ENCODE results near the gene PAFAH1B1. TPM values are rescaled to one million over a fixed set of nuclear protein-coding genes. Genes with fewer than 3 reads are reported as not detected.

Gene PAFAH1B1
- total RNA-seq, 1 experiment from 2014 or later: 114 TPM

- no peak for TF ChIP-seq ZNF263 (CRISPR knock-in tag; IDR thresholded peaks at IDR 0.05; ENCODE audit: low read depth)
- TF ChIP-seq JUN (CRISPR knock-in tag; IDR thresholded peaks at IDR 0.05): no peak
- no peak for TF ChIP-seq ZNF232 (CRISPR knock-in tag; IDR thresholded peaks at IDR 0.05)
- Mint-ChIP-seq H3K27me3 (ENCODE audit: low read depth) (no peaks in the 10 kb centered on the region), H3K27ac (peak overlapping the region; percentile 57; the same call in 1 of the 2 replicates), H3K9me3 (no peaks in the 10 kb centered on the region), H3K36me3 (peaks cover 14% of the 10 kb centered on the region), H3K4me3 (no peak overlapping the region), H3K4me1 (peaks cover 27% of the 10 kb centered on the region)
- ChIA-PET CTCF (interaction anchor here (0.6 to 1.0 kb wide), 4 partner anchors 17 to 322 kb away, joined by 3 to 4 read pairs (median 4); no protein-coding TSS in a partner anchor), POLR2A (no interaction called here)
- DNase-seq (ENCODE audit: low spot score): peak; percentile 12
- ATAC-seq: no peak
Measured at GRCh38 chr17:2704031-2704889, 110.8 kb downstream of the PAFAH1B1 start.

DNA sequence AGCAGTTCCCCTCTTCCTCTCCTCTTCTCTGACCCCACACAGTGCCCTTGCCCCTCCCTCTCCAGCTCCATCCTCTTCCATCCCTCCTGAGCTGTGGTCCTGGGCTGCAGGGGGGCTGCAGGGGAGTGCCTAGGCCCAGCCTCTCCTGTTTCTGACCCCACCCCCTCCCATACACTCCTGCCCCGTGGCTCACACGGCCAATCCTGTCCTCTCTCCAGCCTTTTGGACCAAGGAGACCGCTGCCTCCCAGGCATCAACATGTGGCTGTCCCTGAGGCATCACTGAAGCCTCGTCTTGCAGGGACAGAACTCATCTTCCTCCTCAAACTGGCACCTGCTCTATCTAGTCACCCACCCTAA is 111.4 kb downstream of the PAFAH1B1 start:
- ChIA-PET CTCF (interaction anchor here (0.6 to 1.0 kb wide), 4 partner anchors 16 to 322 kb away, joined by 3 to 4 read pairs (median 4); no protein-coding TSS in a partner anchor), POLR2A (no interaction called here)
- Mint-ChIP-seq H3K27ac (peak overlapping the region; percentile 57; the same call in 1 of the 2 replicates), H3K36me3 (peaks cover 13% of the 10 kb centered on the region), H3K4me3 (no peak overlapping the region), H3K4me1 (peaks cover 33% of the 10 kb centered on the region), H3K9me3 (no peaks in the 10 kb centered on the region), H3K27me3 (ENCODE audit: low read depth) (no peaks in the 10 kb centered on the region)
- TF ChIP-seq, protein P1, sequence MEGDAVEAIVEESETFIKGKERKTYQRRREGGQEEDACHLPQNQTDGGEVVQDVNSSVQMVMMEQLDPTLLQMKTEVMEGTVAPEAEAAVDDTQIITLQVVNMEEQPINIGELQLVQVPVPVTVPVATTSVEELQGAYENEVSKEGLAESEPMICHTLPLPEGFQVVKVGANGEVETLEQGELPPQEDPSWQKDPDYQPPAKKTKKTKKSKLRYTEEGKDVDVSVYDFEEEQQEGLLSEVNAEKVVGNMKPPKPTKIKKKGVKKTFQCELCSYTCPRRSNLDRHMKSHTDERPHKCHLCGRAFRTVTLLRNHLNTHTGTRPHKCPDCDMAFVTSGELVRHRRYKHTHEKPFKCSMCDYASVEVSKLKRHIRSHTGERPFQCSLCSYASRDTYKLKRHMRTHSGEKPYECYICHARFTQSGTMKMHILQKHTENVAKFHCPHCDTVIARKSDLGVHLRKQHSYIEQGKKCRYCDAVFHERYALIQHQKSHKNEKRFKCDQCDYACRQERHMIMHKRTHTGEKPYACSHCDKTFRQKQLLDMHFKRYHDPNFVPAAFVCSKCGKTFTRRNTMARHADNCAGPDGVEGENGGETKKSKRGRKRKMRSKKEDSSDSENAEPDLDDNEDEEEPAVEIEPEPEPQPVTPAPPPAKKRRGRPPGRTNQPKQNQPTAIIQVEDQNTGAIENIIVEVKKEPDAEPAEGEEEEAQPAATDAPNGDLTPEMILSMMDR (IDR thresholded peaks at IDR 0.05): no peak
- TF ChIP-seq MYBL2 (CRISPR knock-in tag; IDR thresholded peaks at IDR 0.05) (no peak), ZNF121 (CRISPR knock-in tag; IDR thresholded peaks at IDR 0.05) (no peak), JAZF1 (CRISPR knock-in tag; IDR thresholded peaks at IDR 0.05) (no peak), CDX4 (CRISPR knock-in tag; IDR thresholded peaks at IDR 0.05; ENCODE audit: borderline replicate concordance) (no peak), NFYB (CRISPR knock-in tag; conservative IDR thresholded peaks at IDR 0.05; ENCODE audit: low read depth) (no peak), FOXJ3 (CRISPR knock-in tag; IDR thresholded peaks at IDR 0.05; ENCODE audit: borderline replicate concordance) (no peak), CREB1 (CRISPR knock-in tag; IDR thresholded peaks at IDR 0.05) (no peak), KAT7 (CRISPR knock-in tag; IDR thresholded peaks at IDR 0.05; ENCODE audit: borderline replicate concordance) (no peak), ZNF671 (CRISPR knock-in tag; IDR thresholded peaks at IDR 0.05) (no peak)
- TF ChIP-seq, protein P2, sequence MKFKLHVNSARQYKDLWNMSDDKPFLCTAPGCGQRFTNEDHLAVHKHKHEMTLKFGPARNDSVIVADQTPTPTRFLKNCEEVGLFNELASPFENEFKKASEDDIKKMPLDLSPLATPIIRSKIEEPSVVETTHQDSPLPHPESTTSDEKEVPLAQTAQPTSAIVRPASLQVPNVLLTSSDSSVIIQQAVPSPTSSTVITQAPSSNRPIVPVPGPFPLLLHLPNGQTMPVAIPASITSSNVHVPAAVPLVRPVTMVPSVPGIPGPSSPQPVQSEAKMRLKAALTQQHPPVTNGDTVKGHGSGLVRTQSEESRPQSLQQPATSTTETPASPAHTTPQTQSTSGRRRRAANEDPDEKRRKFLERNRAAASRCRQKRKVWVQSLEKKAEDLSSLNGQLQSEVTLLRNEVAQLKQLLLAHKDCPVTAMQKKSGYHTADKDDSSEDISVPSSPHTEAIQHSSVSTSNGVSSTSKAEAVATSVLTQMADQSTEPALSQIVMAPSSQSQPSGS (CRISPR knock-in tag; IDR thresholded peaks at IDR 0.05; ENCODE audit: borderline replicate concordance, low read depth): no peak
- TF ChIP-seq, protein P3, sequence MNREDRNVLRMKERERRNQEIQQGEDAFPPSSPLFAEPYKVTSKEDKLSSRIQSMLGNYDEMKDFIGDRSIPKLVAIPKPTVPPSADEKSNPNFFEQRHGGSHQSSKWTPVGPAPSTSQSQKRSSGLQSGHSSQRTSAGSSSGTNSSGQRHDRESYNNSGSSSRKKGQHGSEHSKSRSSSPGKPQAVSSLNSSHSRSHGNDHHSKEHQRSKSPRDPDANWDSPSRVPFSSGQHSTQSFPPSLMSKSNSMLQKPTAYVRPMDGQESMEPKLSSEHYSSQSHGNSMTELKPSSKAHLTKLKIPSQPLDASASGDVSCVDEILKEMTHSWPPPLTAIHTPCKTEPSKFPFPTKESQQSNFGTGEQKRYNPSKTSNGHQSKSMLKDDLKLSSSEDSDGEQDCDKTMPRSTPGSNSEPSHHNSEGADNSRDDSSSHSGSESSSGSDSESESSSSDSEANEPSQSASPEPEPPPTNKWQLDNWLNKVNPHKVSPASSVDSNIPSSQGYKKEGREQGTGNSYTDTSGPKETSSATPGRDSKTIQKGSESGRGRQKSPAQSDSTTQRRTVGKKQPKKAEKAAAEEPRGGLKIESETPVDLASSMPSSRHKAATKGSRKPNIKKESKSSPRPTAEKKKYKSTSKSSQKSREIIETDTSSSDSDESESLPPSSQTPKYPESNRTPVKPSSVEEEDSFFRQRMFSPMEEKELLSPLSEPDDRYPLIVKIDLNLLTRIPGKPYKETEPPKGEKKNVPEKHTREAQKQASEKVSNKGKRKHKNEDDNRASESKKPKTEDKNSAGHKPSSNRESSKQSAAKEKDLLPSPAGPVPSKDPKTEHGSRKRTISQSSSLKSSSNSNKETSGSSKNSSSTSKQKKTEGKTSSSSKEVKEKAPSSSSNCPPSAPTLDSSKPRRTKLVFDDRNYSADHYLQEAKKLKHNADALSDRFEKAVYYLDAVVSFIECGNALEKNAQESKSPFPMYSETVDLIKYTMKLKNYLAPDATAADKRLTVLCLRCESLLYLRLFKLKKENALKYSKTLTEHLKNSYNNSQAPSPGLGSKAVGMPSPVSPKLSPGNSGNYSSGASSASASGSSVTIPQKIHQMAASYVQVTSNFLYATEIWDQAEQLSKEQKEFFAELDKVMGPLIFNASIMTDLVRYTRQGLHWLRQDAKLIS (CRISPR knock-in tag; IDR thresholded peaks at IDR 0.05; ENCODE audit: borderline replicate concordance): no peak
- DNase-seq (ENCODE audit: low spot score) (peak; percentile 12), ATAC-seq (no peak)

Data from WTC11 (cell line).